ENCODE results near the gene ACBD4.

DNA sequence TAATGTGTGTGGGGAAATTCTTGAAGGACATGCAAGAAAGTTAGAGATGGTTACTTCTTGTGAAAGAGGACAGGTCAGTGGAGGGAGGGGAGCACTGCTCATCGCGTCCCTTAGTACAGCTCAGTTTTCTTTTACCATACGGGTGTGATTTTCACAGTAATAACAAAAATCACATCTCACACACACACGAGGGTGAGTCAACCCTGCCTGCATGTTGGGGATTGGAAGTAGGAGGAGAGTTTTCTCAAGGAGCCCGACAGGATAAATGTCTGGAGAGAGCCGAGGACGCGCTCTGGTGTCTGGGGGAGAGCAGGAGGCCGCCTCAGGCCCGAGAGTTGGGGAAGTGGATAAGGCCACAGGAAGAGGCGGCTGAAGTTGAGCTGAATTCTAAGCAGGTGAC lies 19.6 kb upstream of the ACBD4 start:
- TF ChIP-seq EP300 (IDR thresholded peaks at IDR 0.05) (no peak), POLR2A (IDR thresholded peaks at IDR 0.05) (no peak)
- TF ChIP-seq, protein P1, sequence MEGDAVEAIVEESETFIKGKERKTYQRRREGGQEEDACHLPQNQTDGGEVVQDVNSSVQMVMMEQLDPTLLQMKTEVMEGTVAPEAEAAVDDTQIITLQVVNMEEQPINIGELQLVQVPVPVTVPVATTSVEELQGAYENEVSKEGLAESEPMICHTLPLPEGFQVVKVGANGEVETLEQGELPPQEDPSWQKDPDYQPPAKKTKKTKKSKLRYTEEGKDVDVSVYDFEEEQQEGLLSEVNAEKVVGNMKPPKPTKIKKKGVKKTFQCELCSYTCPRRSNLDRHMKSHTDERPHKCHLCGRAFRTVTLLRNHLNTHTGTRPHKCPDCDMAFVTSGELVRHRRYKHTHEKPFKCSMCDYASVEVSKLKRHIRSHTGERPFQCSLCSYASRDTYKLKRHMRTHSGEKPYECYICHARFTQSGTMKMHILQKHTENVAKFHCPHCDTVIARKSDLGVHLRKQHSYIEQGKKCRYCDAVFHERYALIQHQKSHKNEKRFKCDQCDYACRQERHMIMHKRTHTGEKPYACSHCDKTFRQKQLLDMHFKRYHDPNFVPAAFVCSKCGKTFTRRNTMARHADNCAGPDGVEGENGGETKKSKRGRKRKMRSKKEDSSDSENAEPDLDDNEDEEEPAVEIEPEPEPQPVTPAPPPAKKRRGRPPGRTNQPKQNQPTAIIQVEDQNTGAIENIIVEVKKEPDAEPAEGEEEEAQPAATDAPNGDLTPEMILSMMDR (IDR thresholded peaks at IDR 0.05) = no peak
